ENCODE measurements around the gene PRR3. TPM values are rescaled to one million over a fixed set of nuclear protein-coding genes. Genes with fewer than 3 reads are reported as not detected.
"Not testable (repeated sequence)": the region's sequence is repeated elsewhere in the genome, so short reads cannot be mapped to it uniquely, and the experiment has no call there.

PRR3 gene
- total RNA-seq, 1 donor from 2014 or later, result 7.5 TPM

DNA sequence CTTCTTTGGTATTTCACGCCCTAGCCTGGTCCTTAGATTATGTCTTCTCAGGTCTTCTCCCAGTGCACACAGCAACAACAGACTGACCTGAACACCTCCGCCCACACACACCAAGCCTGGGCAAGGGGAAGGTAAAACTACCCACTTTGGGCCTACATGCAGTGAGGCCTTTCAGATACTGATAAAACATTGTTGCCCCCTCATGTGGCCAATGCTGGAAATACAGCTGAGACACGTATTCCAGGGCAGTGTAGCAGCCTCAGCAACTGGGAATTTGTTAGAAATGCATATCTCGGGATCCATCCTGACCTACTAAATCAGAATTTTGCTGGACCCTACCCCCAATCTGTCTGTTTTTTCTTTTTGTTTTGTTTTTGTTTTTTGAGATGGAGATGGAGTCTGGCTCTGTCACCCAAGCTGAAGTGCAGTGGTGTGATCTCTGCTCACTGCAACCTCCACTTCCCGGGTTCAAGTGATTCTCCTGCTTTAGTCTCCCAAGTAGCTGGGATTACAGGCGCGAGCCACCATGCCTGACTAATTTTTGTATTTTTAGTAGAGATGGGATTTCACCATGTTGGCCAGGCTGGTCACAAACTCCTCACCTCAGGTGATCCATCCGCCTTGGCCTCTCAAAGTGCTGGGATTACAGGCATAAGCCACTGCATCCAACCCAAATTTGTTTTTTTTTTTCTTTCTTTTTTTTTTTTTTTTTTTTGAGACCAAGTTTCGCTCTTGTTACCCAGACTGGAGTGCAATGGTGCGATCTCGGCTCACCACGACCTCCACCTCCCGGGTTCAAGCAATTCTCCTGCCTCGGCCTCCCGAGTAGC lies 40.4 kb downstream of the PRR3 start:
- TF ChIP-seq, protein P1, sequence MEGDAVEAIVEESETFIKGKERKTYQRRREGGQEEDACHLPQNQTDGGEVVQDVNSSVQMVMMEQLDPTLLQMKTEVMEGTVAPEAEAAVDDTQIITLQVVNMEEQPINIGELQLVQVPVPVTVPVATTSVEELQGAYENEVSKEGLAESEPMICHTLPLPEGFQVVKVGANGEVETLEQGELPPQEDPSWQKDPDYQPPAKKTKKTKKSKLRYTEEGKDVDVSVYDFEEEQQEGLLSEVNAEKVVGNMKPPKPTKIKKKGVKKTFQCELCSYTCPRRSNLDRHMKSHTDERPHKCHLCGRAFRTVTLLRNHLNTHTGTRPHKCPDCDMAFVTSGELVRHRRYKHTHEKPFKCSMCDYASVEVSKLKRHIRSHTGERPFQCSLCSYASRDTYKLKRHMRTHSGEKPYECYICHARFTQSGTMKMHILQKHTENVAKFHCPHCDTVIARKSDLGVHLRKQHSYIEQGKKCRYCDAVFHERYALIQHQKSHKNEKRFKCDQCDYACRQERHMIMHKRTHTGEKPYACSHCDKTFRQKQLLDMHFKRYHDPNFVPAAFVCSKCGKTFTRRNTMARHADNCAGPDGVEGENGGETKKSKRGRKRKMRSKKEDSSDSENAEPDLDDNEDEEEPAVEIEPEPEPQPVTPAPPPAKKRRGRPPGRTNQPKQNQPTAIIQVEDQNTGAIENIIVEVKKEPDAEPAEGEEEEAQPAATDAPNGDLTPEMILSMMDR (IDR thresholded peaks at IDR 0.05), result peak; percentile 87
- DNase-seq (peak; percentile 68), ATAC-seq (peak; percentile 82 to 89)
- H3K27me3 ChIP-seq (ENCODE audit: low read depth); H3K4me1 ChIP-seq; H3K9me3 ChIP-seq; H3K27ac ChIP-seq; intact Hi-C loops (cut with DNase I); H3K4me3 ChIP-seq: not testable (repeated sequence)
- H3K36me3 ChIP-seq, result peaks cover 55% of the 10 kb centered on the region

DNA sequence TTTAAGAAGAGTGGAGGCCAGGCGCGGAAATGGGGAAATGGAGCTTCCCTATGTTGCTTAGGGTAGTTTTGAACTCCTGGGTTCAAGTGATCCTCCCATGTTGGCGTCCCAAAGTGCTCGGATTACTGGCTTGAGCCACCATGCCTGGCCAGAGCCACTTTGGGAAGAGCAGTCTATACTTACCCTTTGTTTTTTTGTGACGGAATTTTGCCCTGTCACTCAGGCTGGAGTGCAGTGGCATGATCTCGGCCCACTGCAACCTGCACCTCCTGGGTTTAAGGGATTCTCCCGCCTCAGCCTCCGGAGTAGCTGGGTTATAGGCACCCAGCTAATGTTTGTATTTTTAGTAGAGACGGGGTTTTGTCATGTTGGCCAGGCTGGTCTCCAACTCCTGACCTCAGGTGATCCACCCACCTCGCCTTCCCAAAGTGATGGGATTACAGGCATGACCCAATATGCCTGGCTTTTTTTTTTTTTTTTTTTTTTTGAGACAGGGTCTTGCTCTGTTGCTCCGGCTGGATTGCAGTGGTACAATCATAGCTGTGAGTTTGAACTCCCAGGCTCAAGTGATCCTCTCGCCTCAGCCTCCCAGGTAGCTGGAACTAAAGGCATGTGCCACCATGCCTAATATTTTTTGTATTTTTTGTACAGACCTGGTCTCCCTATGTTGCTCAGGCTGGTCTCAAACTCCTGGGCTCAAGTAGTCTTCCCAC lies 42.0 kb downstream of the PRR3 start:
- TF ChIP-seq, protein P1 (IDR thresholded peaks at IDR 0.05), result no peak
- Histone ChIP-seq H3K36me3 (peaks cover 55% of the 10 kb centered on the region), H3K27ac (no peak overlapping the region), H3K27me3 (ENCODE audit: low read depth) (no peaks in the 10 kb centered on the region), H3K4me3 (no peak overlapping the region), H3K4me1 (peaks cover 8% of the 10 kb centered on the region), H3K9me3 (no peaks in the 10 kb centered on the region)
- DNase-seq (no peak), ATAC-seq (no peak)
- intact Hi-C loops (cut with DNase I), result no loop called here

DNA sequence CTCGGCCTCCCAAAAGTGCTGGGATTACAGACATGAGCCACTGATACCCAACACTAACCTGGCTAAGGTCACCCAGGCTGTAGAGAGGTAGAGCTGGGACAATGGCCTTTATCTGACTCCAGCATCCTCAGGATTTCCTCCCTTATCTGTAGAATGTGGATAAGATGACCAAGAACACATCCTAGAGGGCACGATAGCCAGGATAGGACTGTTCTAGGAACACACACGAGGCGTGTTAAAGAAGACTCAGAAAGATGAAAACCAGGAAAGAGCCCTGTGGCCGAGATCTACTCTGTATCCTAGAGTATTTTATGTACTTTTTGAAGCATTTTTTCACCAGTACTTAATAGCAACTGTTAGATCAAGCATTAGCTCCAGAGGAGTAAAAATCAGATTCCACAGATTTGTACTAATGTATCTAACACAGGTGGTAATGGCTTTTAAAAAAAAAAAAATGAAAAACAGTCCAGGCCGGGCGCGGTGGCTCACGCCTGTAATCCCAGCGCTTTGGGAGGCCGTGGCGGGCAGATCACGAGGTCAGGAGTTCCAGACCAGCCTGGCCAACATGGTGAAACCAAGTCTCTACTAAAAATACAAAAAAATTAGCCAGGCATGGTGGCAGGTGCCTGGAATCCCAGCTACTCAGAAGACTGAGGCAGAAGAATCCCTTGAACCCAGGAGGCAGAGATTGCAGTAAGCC lies 42.7 kb downstream of the PRR3 start:
- H3K9me3 ChIP-seq, result no peaks in the 10 kb centered on the region
- no peak overlapping the region for H3K27ac ChIP-seq
- TF ChIP-seq, protein P1 (IDR thresholded peaks at IDR 0.05), result no peak
- H3K4me1 ChIP-seq, result peaks cover 8% of the 10 kb centered on the region
- H3K27me3 ChIP-seq (ENCODE audit: low read depth), result no peaks in the 10 kb centered on the region
- DNase-seq (no peak), ATAC-seq (no peak)
- intact Hi-C loops (cut with DNase I), result no loop called here
- no peak overlapping the region for H3K4me3 ChIP-seq
- peaks cover 55% of the 10 kb centered on the region for H3K36me3 ChIP-seq

DNA sequence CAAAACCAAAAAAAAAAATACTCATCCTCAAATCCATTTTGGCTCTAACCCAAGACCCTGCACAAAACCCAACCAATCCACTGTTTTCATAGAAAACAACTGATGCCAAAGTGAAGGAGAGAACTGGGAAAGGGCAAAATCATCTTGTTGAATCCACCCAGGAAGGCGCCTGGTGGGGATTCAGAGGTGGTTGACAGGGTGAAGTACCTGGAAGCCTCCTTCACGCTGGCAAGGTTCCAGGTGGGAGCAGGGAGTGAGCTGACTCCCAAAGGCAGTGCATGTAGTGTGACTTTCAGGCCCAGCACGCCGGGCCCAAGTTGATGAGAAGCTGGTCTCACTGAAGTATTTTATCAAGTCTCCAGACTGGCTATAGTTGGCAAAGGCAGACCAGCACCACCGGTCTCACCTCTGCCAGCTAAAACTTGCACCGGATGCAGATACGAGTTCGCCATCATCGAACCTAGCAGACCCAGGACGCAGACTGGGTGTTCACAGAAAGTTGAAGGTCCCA lies 43.4 kb downstream of the PRR3 start:
- Histone ChIP-seq H3K4me3 (no peak overlapping the region), H3K4me1 (peaks cover 8% of the 10 kb centered on the region), H3K27ac (no peak overlapping the region), H3K27me3 (ENCODE audit: low read depth) (no peaks in the 10 kb centered on the region), H3K9me3 (no peaks in the 10 kb centered on the region), H3K36me3 (peaks cover 55% of the 10 kb centered on the region)
- peak in 1 of 2 donors; percentile 2 for ATAC-seq
- TF ChIP-seq, protein P1 (IDR thresholded peaks at IDR 0.05), result no peak
- no peak for DNase-seq
- intact Hi-C loops (cut with DNase I), result no loop called here

DNA sequence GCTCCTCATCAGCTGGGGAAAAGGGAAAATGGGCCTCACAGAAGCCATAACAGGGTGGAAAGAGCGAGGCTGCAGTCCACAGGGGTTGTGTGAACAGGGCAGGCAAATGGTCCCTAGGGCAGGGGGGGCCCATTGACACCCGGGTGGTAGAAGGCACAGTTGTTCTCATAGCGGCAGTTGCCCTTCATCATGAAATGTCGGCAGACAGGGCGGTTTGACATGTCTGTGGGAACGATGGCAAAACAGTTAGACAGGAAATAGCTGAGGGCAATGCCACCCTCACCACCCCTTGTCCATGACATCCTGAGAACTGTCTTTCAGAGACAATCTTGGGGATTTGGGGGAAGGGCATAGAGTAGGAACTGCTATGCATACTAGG lies 44.3 kb downstream of the PRR3 start:
- Histone ChIP-seq H3K4me3 (no peak overlapping the region), H3K27me3 (ENCODE audit: low read depth) (no peaks in the 10 kb centered on the region), H3K36me3 (peaks cover 64% of the 10 kb centered on the region), H3K4me1 (peaks cover 8% of the 10 kb centered on the region), H3K27ac (no peak overlapping the region), H3K9me3 (no peaks in the 10 kb centered on the region)
- no peak for DNase-seq
- TF ChIP-seq, protein P1 (IDR thresholded peaks at IDR 0.05), result no peak
- intact Hi-C loops (cut with DNase I), result no loop called here
- ATAC-seq, result no peak

Data from lower lobe of right lung (tissue), 2 donors.